ENCODE data around the gene MISP.

DNA sequence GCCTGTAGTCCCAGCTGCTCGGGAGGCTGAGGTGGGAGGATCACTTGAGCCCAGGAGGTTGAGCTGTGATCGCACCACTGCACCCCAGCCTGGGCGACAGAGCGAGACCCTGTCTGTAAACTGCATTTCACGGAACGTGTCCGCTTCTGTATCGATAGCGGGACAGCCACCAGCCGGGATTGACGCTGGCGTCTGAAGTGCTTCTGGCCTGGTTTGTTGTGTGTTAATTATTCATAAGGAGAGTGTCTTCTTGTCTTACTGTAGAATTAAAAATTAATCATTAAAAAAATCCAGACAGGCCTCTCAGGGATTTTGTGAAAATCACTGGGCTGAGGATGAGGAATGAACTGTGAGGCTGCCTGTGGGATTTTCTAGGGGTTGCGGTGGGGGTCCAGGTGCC, 16.2 kb upstream of the MISP start:
- TF ChIP-seq, protein P1, sequence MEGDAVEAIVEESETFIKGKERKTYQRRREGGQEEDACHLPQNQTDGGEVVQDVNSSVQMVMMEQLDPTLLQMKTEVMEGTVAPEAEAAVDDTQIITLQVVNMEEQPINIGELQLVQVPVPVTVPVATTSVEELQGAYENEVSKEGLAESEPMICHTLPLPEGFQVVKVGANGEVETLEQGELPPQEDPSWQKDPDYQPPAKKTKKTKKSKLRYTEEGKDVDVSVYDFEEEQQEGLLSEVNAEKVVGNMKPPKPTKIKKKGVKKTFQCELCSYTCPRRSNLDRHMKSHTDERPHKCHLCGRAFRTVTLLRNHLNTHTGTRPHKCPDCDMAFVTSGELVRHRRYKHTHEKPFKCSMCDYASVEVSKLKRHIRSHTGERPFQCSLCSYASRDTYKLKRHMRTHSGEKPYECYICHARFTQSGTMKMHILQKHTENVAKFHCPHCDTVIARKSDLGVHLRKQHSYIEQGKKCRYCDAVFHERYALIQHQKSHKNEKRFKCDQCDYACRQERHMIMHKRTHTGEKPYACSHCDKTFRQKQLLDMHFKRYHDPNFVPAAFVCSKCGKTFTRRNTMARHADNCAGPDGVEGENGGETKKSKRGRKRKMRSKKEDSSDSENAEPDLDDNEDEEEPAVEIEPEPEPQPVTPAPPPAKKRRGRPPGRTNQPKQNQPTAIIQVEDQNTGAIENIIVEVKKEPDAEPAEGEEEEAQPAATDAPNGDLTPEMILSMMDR (conservative IDR thresholded peaks at IDR 0.05), result no peak
- no peak for TF ChIP-seq ZFX (IDR thresholded peaks at IDR 0.05)

Measured in C4-2B (cell line).